Colonic mucosa (tissue), 4 donors: ENCODE measurements around the gene FEV. TPM values are rescaled to one million over a fixed set of nuclear protein-coding genes. Genes with fewer than 3 reads are reported as not detected.
A peak's percentile ranks its signal among the peaks of the same experiment; 100 is the strongest.

Source experiments
- DNase-seq: peaks from one replicate; pipeline ENCODE4 v3.0.0-alpha.2; 2020
- H3K27ac ChIP-seq: fragments of 200-600 bp; one replicate; pipeline ENCODE4 v1.8.0; 2021
- H3K27me3 ChIP-seq: fragments of 200-600 bp; one replicate; pipeline ENCODE4 v1.8.0; 2021
- H3K36me3 ChIP-seq: fragments of 200-600 bp; one replicate; pipeline ENCODE4 v1.8.0; 2021
- H3K4me1 ChIP-seq: fragments of 200-600 bp; one replicate; pipeline ENCODE4 v1.8.0; 2021; ENCODE audit warnings: mild to moderate bottlenecking
- H3K4me3 ChIP-seq: fragments of 200-600 bp; one replicate; pipeline ENCODE4 v1.8.0; 2021
- H3K9ac ChIP-seq, 2 donors: one replicate each; pipeline ENCODE4 v1.7.0; 2013; ENCODE audit warnings: control low read depth in 2 of 2, low read depth in 2 of 2, low read length in 2 of 2
- H3K9me3 ChIP-seq: fragments of 200-600 bp; one replicate; pipeline ENCODE4 v1.8.0; 2021
- CTCF ChIP-seq: fragments of 200-600 bp; IDR thresholded peaks from one replicate; pipeline ENCODE4 v1.8.0; 2022; ENCODE audit warnings: antibody characterized with exemption, mild to moderate bottlenecking
- intact Hi-C: fragments of 100-400 bp; cut with DNase I; formaldehyde crosslinking; loops from one replicate; pipeline ENCODE4 v1.14.1; 2022
- total RNA-seq, 2 donors: library from RNA; stranded (reverse); fragmentation: NEBNext Ultra II Directional in 1 of 2; extraction: Animal tissue kit (Norgen Biotek cat#: 25700) in 1 of 2; gene quantifications; one replicate each; pipeline ENCODE4 v1.2.1, GENCODE V29; 2021
- donor health status: healthy.
- donor health status: DM: no; HTN: no; CAD: no.
- donor health status: DM: no; HTN: no; CAD: no.

FEV gene
- total RNA-seq, 2 donors from 2014 or later, result 2.9 to 6.5 TPM

- no peaks in the 10 kb centered on the region for H3K9me3 ChIP-seq
- peak; percentile 85 for TF ChIP-seq CTCF
- peaks cover 48% of the 10 kb centered on the region for H3K27me3 ChIP-seq
- peak overlapping the region; percentile 53 to 69 for H3K9ac ChIP-seq
- no peaks in the 10 kb centered on the region for H3K36me3 ChIP-seq
- peak overlapping the region; percentile 50 for H3K27ac ChIP-seq
- intact Hi-C loops, result no loop called here
- H3K4me1 ChIP-seq, result peaks cover 15% of the 10 kb centered on the region
- H3K4me3 ChIP-seq, result peak overlapping the region; percentile 33
- DNase-seq, result peak; percentile 93
Measured at GRCh38 chr2:218995972-218996711, 11.2 kb upstream of the FEV start.

GRCh38 chr2:218995561-218995960 is 10.6 kb upstream of the FEV start:
- no peak overlapping the region for H3K4me3 ChIP-seq
- H3K27ac ChIP-seq, result no peak overlapping the region
- no peak for TF ChIP-seq CTCF
- peaks cover 53% of the 10 kb centered on the region for H3K27me3 ChIP-seq
- no peaks in the 10 kb centered on the region for H3K9me3 ChIP-seq
- no peaks in the 10 kb centered on the region for H3K36me3 ChIP-seq
- intact Hi-C loops, result no loop called here
- no peak overlapping the region for H3K9ac ChIP-seq
- peaks cover 15% of the 10 kb centered on the region for H3K4me1 ChIP-seq
- DNase-seq, result no peak

GRCh38 chr2:218993345-218994315 is 8.6 kb upstream of the FEV start, which contains the start of gene CRYBA2:
Gene CRYBA2 (minus strand): TSS chr2:218993422. CDS start chr2:218993176, 246 bp downstream.
- no peaks in the 10 kb centered on the region for H3K36me3 ChIP-seq
- intact Hi-C loops, result no loop called here
- H3K9ac ChIP-seq, result peak within 1 kb of the TSS in 1 of 2 donors; percentile 19
- H3K27me3 ChIP-seq, result peaks cover 72% of the 10 kb centered on the region
- no peak for DNase-seq
- peaks cover 15% of the 10 kb centered on the region for H3K4me1 ChIP-seq
- no peak for TF ChIP-seq CTCF
- no peak within 1 kb of the TSS for H3K27ac ChIP-seq
- no peaks in the 10 kb centered on the region for H3K9me3 ChIP-seq
- H3K4me3 ChIP-seq, result peak within 1 kb of the TSS; percentile 16

GRCh38 chr2:218992703-218993344 is 7.8 kb upstream of the FEV start:
- no peak for DNase-seq
- TF ChIP-seq CTCF, result no peak
- H3K9me3 ChIP-seq, result no peaks in the 10 kb centered on the region
- H3K27me3 ChIP-seq, result peaks cover 81% of the 10 kb centered on the region
- intact Hi-C loops, result no loop called here
- no peak overlapping the region for H3K9ac ChIP-seq
- H3K4me3 ChIP-seq, result peak overlapping the region; percentile 16
- H3K27ac ChIP-seq, result no peak overlapping the region
- peaks cover 15% of the 10 kb centered on the region for H3K4me1 ChIP-seq
- no peaks in the 10 kb centered on the region for H3K36me3 ChIP-seq

GRCh38 chr2:218992196-218992595 is 7.2 kb upstream of the FEV start:
- Histone ChIP-seq H3K36me3 (no peaks in the 10 kb centered on the region), H3K9me3 (no peaks in the 10 kb centered on the region), H3K4me1 (peaks cover 15% of the 10 kb centered on the region), H3K27me3 (peaks cover 84% of the 10 kb centered on the region), H3K27ac (no peak overlapping the region), H3K9ac (no peak overlapping the region), H3K4me3 (no peak overlapping the region)
- intact Hi-C loops, result no loop called here
- TF ChIP-seq CTCF, result no peak
- DNase-seq, result no peak
